NB4 (cell line): ENCODE results near the gene PLA2R1.

ENCODE experiments used
- DNase-seq: peaks from one replicate; pipeline ENCODE4 v3.0.0; 2010; ENCODE audit warnings: low read depth
- H3K4me3 ChIP-seq: one replicate; pipeline ENCODE4 v1.5.1; 2011; ENCODE audit warnings: mild to moderate bottlenecking, low read depth, low read length, moderate library complexity
- CTCF ChIP-seq: IDR thresholded peaks from one replicate; pipeline ENCODE4 v1.5.1; 2012; ENCODE audit warnings: low read depth, low read length
- MAX ChIP-seq: IDR thresholded peaks from 2 replicates; pipeline ENCODE4 v1.6.1; 2011; ENCODE audit warnings: low read depth, low read length
- MYC ChIP-seq: IDR thresholded peaks from 2 replicates; pipeline ENCODE4 v1.6.1; 2011; ENCODE audit warnings: low read depth, low read length
- POLR2A ChIP-seq: IDR thresholded peaks from 2 replicates; pipeline ENCODE4 v1.6.1; 2011; ENCODE audit warnings: mild to moderate bottlenecking; ENCODE audit not compliant: insufficient read length; ENCODE audit errors: extremely low read depth

PLA2R1 gene

GRCh38 chr2:160076241-160076640 is 13.8 kb upstream of the PLA2R1 start:
- no peak for DNase-seq
- TF ChIP-seq CTCF (no peak), MAX (no peak), POLR2A (no peak), MYC (no peak)
- no peak overlapping the region for H3K4me3 ChIP-seq

- no peak for DNase-seq
- no peak overlapping the region for H3K4me3 ChIP-seq
- TF ChIP-seq POLR2A, result no peak
- TF ChIP-seq CTCF, result no peak
- TF ChIP-seq MYC, result no peak
- no peak for TF ChIP-seq MAX
Observed at GRCh38 chr2:160075171-160075570, 12.8 kb upstream of the PLA2R1 start.

- no peak for DNase-seq
- TF ChIP-seq MYC (no peak), MAX (no peak), POLR2A (no peak), CTCF (no peak)
- no peak overlapping the region for H3K4me3 ChIP-seq
Observed at GRCh38 chr2:160073284-160073888, 11.0 kb upstream of the PLA2R1 start.

GRCh38 chr2:160068906-160069305 is 6.5 kb upstream of the PLA2R1 start:
- H3K4me3 ChIP-seq, result no peak overlapping the region
- TF ChIP-seq MYC, result no peak
- no peak for TF ChIP-seq CTCF
- TF ChIP-seq POLR2A, result no peak
- TF ChIP-seq MAX, result no peak
- no peak for DNase-seq

- no peak for DNase-seq
- no peak overlapping the region for H3K4me3 ChIP-seq
- TF ChIP-seq CTCF (no peak), MYC (no peak), POLR2A (no peak), MAX (no peak)
Observed at GRCh38 chr2:160064916-160065315, 2.5 kb upstream of the PLA2R1 start.
